Neural crest cell (in vitro differentiated cells): ENCODE data around the gene HECTD1. TPM values are rescaled to one million over a fixed set of nuclear protein-coding genes. Genes with fewer than 3 reads are reported as not detected.

Experiments
- DNase-seq: peaks from one replicate; pipeline ENCODE4 v3.0.0; 2021; ENCODE audit warnings: low read depth, mixed read lengths, low spot score
- H3K27ac Mint-ChIP-seq: one replicate; pipeline ENCODE4 v1.8.0; 2021; ENCODE audit warnings: mild to moderate bottlenecking, mixed read lengths; ENCODE audit not compliant: unreplicated experiment
- H3K27me3 Mint-ChIP-seq: 2 replicates; pipeline ENCODE4 v1.8.0; 2021; ENCODE audit warnings: low read depth, mild to moderate bottlenecking, mixed read lengths
- H3K36me3 Mint-ChIP-seq: 2 replicates; pipeline ENCODE4 v1.8.0; 2021; ENCODE audit warnings: low read depth, mild to moderate bottlenecking, mixed read lengths
- H3K4me1 Mint-ChIP-seq: 2 replicates; pipeline ENCODE4 v1.8.0; 2021; ENCODE audit warnings: mixed read lengths
- H3K4me3 Mint-ChIP-seq: one replicate; pipeline ENCODE4 v1.8.0; 2021; ENCODE audit warnings: mild to moderate bottlenecking, mixed read lengths
- H3K9me3 Mint-ChIP-seq: 2 replicates; pipeline ENCODE4 v1.8.0; 2021; ENCODE audit warnings: mixed read lengths
- total RNA-seq: library from RNA; stranded (reverse); gene quantifications from 2 replicates; pipeline ENCODE4 v1.2.1, GENCODE V29; 2021
- TF ChIP-seq, protein P1 (sequence below): fragments of 200-600 bp; sonication (generic); conservative IDR thresholded peaks from 2 replicates; pipeline ENCODE4 v1.5.0; 2021; ENCODE audit warnings: antibody characterized with exemption, mild to moderate bottlenecking

Gene HECTD1
- total RNA-seq, 1 donor from 2014 or later, result 152 TPM

- no peaks in the 10 kb centered on the region for H3K4me1 Mint-ChIP-seq
- peaks cover 6% of the 10 kb centered on the region for H3K36me3 Mint-ChIP-seq
- H3K4me3 Mint-ChIP-seq, result no peak overlapping the region
- TF ChIP-seq, protein P1, sequence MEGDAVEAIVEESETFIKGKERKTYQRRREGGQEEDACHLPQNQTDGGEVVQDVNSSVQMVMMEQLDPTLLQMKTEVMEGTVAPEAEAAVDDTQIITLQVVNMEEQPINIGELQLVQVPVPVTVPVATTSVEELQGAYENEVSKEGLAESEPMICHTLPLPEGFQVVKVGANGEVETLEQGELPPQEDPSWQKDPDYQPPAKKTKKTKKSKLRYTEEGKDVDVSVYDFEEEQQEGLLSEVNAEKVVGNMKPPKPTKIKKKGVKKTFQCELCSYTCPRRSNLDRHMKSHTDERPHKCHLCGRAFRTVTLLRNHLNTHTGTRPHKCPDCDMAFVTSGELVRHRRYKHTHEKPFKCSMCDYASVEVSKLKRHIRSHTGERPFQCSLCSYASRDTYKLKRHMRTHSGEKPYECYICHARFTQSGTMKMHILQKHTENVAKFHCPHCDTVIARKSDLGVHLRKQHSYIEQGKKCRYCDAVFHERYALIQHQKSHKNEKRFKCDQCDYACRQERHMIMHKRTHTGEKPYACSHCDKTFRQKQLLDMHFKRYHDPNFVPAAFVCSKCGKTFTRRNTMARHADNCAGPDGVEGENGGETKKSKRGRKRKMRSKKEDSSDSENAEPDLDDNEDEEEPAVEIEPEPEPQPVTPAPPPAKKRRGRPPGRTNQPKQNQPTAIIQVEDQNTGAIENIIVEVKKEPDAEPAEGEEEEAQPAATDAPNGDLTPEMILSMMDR, result no peak
- peak overlapping the region; percentile 57 for H3K27ac Mint-ChIP-seq
- peaks cover 4% of the 10 kb centered on the region for H3K9me3 Mint-ChIP-seq
- no peak for DNase-seq
- H3K27me3 Mint-ChIP-seq, result no peaks in the 10 kb centered on the region
These were observed 127.1 kb downstream of the HECTD1 start for GRCh38 chr14:31080484-31080883.

- Mint-ChIP-seq H3K36me3 (peaks cover 8% of the 10 kb centered on the region), H3K4me3 (no peak overlapping the region), H3K4me1 (no peaks in the 10 kb centered on the region), H3K27ac (no peak overlapping the region), H3K27me3 (no peaks in the 10 kb centered on the region), H3K9me3 (peaks cover 4% of the 10 kb centered on the region)
- TF ChIP-seq, protein P1, result no peak
- DNase-seq, result no peak
These were observed 127.5 kb downstream of the HECTD1 start for GRCh38 chr14:31080056-31080455.

- no peaks in the 10 kb centered on the region for H3K4me1 Mint-ChIP-seq
- no peaks in the 10 kb centered on the region for H3K27me3 Mint-ChIP-seq
- peaks cover 10% of the 10 kb centered on the region for H3K36me3 Mint-ChIP-seq
- no peak overlapping the region for H3K4me3 Mint-ChIP-seq
- TF ChIP-seq, protein P1, result no peak
- H3K27ac Mint-ChIP-seq, result no peak overlapping the region
- no peak for DNase-seq
- peaks cover 4% of the 10 kb centered on the region for H3K9me3 Mint-ChIP-seq
These were observed 128.8 kb downstream of the HECTD1 start for GRCh38 chr14:31078766-31079165.

- Mint-ChIP-seq H3K27ac (no peak overlapping the region), H3K4me3 (no peak overlapping the region), H3K9me3 (peaks cover 4% of the 10 kb centered on the region), H3K27me3 (no peaks in the 10 kb centered on the region), H3K36me3 (peaks cover 12% of the 10 kb centered on the region), H3K4me1 (no peaks in the 10 kb centered on the region)
- no peak for DNase-seq
- TF ChIP-seq, protein P1, result no peak
These were observed 132.4 kb downstream of the HECTD1 start for GRCh38 chr14:31075144-31075543.

DNA sequence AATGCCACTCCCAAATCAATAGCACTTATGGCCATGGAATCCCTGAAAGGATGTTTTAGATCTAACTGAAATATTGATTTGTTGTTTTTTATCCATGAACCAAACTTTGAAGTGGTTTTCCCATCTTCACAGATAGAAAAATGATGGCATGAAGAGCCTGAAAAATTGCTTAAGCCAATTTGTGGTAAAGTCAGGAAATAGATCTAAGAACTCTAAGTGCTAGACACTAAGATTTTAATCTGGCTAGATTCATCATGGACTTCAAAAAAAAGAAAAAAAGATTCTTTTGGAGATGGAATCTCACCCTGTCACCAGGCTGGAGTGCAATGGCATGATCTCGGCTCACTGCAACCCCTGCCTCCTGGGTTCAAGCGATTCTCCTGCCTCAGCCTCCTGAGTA is 136.4 kb downstream of the HECTD1 start:
- Mint-ChIP-seq H3K9me3 (peaks cover 2% of the 10 kb centered on the region), H3K27me3 (no peaks in the 10 kb centered on the region), H3K4me3 (no peak overlapping the region), H3K4me1 (no peaks in the 10 kb centered on the region), H3K36me3 (peaks cover 10% of the 10 kb centered on the region), H3K27ac (no peak overlapping the region)
- TF ChIP-seq, protein P1, result no peak
- DNase-seq, result no peak

DNA sequence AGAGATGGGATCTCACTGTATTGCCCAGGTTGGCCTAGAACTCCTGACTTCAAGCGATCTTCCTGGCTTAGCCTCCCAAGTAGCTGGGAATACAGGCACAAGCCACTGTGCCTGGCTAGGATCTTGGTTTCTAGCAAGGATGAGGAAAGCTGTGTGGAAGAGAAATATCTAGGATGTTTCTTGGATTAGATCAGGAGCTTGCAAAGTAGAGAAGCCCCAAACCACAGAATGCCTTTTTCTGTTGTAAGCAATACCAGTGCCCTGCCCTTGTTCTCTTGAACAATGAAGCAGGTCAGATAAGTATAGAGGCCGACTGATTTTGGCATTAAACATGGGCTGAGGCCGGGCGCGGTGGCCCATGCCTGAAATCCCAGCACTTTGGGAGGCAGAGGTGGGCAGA is 137.2 kb downstream of the HECTD1 start:
- Mint-ChIP-seq H3K27me3 (no peaks in the 10 kb centered on the region), H3K27ac (no peak overlapping the region), H3K9me3 (no peaks in the 10 kb centered on the region), H3K36me3 (peaks cover 6% of the 10 kb centered on the region), H3K4me1 (no peaks in the 10 kb centered on the region), H3K4me3 (no peak overlapping the region)
- TF ChIP-seq, protein P1, result no peak
- DNase-seq, result no peak
